ENCODE results near the gene CCDC97.
"Not testable (repeated sequence)": the region's sequence is repeated elsewhere in the genome, so short reads cannot be mapped to it uniquely, and the experiment has no call there.

The CCDC97 gene

DNA sequence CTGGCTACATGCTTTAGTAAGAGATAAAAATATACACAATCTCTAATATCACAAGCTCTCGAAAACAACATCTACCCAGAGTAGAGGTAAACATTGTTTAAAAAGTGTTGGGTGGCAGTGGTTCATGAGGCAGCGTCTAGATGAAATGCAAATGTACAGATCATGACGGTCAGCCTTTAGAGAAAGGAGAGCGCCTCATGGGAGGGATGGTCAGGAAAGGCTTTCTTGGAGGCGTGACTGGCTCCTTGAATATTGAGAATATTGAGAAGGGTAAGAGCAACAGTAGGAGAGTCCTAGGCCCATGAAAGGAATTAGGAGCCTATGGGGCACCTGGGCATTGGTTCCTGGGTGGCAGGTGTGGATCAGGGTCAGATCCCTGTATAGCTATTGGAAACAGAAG is 35.2 kb upstream of the CCDC97 start:
- TF ChIP-seq, protein P1, sequence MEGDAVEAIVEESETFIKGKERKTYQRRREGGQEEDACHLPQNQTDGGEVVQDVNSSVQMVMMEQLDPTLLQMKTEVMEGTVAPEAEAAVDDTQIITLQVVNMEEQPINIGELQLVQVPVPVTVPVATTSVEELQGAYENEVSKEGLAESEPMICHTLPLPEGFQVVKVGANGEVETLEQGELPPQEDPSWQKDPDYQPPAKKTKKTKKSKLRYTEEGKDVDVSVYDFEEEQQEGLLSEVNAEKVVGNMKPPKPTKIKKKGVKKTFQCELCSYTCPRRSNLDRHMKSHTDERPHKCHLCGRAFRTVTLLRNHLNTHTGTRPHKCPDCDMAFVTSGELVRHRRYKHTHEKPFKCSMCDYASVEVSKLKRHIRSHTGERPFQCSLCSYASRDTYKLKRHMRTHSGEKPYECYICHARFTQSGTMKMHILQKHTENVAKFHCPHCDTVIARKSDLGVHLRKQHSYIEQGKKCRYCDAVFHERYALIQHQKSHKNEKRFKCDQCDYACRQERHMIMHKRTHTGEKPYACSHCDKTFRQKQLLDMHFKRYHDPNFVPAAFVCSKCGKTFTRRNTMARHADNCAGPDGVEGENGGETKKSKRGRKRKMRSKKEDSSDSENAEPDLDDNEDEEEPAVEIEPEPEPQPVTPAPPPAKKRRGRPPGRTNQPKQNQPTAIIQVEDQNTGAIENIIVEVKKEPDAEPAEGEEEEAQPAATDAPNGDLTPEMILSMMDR (IDR thresholded peaks at IDR 0.05): no peak
- H3K36me3 ChIP-seq: peaks cover 100% of the 10 kb centered on the region
- H3K4me3 ChIP-seq (ENCODE audit: low read depth in 1 of 2, low read length in 1 of 2): no peak overlapping the region
- H3K4me1 ChIP-seq (ENCODE audit: control insufficient read depth in 1 of 2, insufficient read depth in 1 of 2, low read depth in 1 of 2, low read length in 1 of 2): peaks cover 13 to 15% of the 10 kb centered on the region in 2 experiments
- H3K9me3 ChIP-seq: no peaks in the 10 kb centered on the region
- H3K27me3 ChIP-seq: no peaks in the 10 kb centered on the region
- peak overlapping the region; percentile 64 for H3K27ac ChIP-seq

DNA sequence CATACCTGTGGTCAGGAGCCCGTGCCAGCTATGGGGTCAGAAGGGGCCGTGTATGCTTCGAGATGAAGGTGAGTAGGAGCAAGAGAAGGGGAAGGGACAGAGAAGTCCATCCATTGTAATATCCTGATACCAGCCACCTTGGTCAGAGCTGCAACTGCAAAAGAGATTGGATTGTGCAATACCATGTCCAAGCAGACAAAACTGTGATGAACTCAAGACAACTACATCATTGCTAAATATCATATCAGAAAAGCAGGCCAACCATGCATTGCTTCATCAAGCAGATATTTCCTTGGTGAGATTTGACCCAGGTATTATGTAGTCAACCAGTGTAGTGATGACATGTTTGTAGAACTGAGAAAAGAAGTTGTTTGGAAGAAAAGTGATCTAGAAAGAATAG is 33.7 kb upstream of the CCDC97 start:
- peaks cover 100% of the 10 kb centered on the region for H3K36me3 ChIP-seq
- H3K27me3 ChIP-seq: no peaks in the 10 kb centered on the region
- H3K27ac ChIP-seq: peak overlapping the region; percentile 64
- TF ChIP-seq, protein P1 (IDR thresholded peaks at IDR 0.05): no peak
- no peaks in the 10 kb centered on the region for H3K9me3 ChIP-seq
- H3K4me3 ChIP-seq (ENCODE audit: low read depth in 1 of 2, low read length in 1 of 2): no peak overlapping the region
- H3K4me1 ChIP-seq (ENCODE audit: control insufficient read depth in 1 of 2, insufficient read depth in 1 of 2, low read depth in 1 of 2, low read length in 1 of 2): peaks cover 13 to 15% of the 10 kb centered on the region in 2 experiments

DNA sequence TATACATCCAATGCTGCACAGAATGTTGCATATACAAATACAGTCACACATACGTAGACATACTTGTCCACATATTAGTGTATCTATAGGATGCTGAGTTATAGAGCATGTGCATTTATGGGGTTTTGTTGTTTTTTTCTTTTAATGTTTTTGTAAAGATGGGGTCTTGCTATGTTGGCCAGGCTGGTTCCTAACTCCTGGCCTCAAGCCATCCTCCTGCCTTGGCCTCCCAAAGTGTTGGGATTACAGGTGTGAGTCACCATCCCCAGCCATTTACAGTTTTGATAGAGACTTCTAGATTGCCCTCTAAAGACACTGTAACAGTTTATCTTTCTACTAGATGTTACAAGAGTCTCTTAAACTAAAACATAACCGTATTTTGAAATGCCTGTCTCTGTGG is 31.5 kb upstream of the CCDC97 start:
- H3K4me3 ChIP-seq (ENCODE audit: low read depth in 1 of 2, low read length in 1 of 2): no peak overlapping the region
- no peak overlapping the region for H3K27ac ChIP-seq
- no peaks in the 10 kb centered on the region for H3K27me3 ChIP-seq
- H3K4me1 ChIP-seq (ENCODE audit: control insufficient read depth in 1 of 2, insufficient read depth in 1 of 2, low read depth in 1 of 2, low read length in 1 of 2): peaks cover 13 to 15% of the 10 kb centered on the region in 2 experiments
- H3K9me3 ChIP-seq: no peaks in the 10 kb centered on the region
- H3K36me3 ChIP-seq: peaks cover 98% of the 10 kb centered on the region
- TF ChIP-seq, protein P1 (IDR thresholded peaks at IDR 0.05): no peak

DNA sequence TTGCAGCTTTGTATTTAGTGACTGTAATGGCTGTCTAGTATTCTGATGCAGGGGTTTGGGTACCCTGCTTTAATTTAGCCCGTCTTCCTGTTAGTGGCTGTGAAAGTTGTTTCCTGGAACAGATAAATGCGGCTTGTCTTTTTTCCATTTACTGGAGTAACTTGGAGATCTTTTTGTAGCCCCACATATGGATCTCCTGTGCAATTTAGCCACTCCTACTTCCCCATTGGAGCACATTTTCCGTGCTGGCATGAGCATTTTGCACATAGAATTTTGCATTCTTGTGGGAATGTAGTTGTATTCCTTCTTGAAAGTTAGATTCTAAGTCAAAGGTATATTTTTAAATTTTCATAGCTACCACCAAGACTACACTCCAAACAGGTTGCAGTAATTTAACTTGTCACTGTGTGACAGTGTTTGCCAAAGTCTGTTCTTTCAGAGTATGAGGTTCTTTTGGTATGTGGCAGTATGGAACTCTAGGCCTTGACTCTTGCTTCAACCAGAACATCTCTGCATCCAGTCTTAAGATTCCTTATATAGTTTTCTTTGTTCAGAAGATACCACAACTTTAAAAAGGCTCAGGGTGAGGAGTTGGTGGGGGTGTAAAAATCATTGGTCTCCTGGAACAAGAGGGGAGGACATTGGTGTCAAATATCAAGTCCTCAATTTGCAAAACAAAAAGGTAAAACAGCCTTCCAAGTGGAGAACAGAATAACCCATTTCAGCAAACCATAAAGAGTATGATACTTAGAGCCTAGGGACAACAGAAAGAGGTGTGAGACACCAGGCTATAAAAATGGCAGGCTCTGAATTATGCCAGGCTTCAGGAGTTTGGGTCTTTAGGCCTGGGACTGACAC is 21.1 kb upstream of the CCDC97 start:
- Histone ChIP-seq H3K4me1 (ENCODE audit: control insufficient read depth in 1 of 2, insufficient read depth in 1 of 2, low read depth in 1 of 2, low read length in 1 of 2) (no peaks in the 10 kb centered on the region), H3K4me3 (ENCODE audit: low read depth in 1 of 2, low read length in 1 of 2) (no peak overlapping the region), H3K36me3 (peaks cover 95% of the 10 kb centered on the region), H3K27me3 (no peaks in the 10 kb centered on the region), H3K9me3 (no peaks in the 10 kb centered on the region), H3K27ac (no peak overlapping the region)
- TF ChIP-seq, protein P1 (IDR thresholded peaks at IDR 0.05): no peak

DNA sequence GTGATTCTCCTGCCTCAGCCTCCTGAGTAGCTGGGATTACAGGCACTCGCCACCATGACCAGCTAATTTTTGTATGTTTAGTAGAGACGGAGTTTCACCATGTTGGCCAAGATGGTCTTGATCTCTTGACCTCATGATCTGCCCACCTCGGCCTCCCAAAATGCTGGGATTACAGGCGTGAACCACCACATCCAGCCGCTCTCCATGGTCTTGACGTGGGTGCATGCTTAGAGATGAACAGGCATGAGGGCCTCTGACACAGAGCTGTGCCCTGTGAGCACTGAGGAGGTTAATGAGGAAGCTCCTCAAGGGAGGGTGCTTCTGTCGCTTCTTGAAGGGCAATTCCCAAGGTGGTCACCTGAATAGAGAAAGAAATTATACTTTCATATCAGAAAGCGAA is 20.2 kb upstream of the CCDC97 start:
- not testable (repeated sequence) for H3K27me3 ChIP-seq; H3K9me3 ChIP-seq; H3K27ac ChIP-seq; H3K4me1 ChIP-seq (ENCODE audit: control insufficient read depth in 1 of 2, insufficient read depth in 1 of 2, low read depth in 1 of 2, low read length in 1 of 2); H3K4me3 ChIP-seq (ENCODE audit: low read depth in 1 of 2, low read length in 1 of 2)
- H3K36me3 ChIP-seq: peaks cover 95% of the 10 kb centered on the region

DNA sequence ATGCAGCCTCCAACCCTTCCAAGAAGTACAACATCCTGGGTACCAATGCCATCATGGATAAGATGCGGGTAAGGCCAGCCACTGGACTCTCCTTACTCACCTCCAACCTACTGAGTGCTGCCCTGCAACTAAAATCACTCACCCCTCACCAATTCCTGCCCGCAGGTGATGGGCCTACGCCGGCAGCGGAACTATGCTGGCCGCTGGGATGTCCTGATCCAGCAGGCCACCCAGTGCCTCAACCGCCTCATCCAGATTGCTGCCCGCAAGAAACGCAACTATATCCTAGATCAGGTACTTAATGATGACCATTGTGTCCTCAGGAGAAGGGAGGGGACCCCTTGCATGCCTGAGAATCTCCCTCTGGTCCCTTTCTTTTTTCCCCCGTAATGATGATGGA is 15.6 kb upstream of the CCDC97 start:
- Histone ChIP-seq H3K36me3 (peaks cover 97% of the 10 kb centered on the region), H3K27me3 (no peaks in the 10 kb centered on the region), H3K27ac (no peak overlapping the region), H3K9me3 (no peaks in the 10 kb centered on the region), H3K4me3 (ENCODE audit: low read depth in 1 of 2, low read length in 1 of 2) (no peak overlapping the region), H3K4me1 (ENCODE audit: control insufficient read depth in 1 of 2, insufficient read depth in 1 of 2, low read depth in 1 of 2, low read length in 1 of 2) (peaks cover 0 to 3% of the 10 kb centered on the region in 2 experiments)
- TF ChIP-seq, protein P1 (IDR thresholded peaks at IDR 0.05): no peak
